WTC11 (cell line): ENCODE measurements around the gene ZC3H8.

Experiments
- CREM ChIP-seq: sonication (generic); formaldehyde crosslinking; IDR thresholded peaks from 2 replicates; pipeline ENCODE4 v1.8.1; 2022; ENCODE audit warnings: mild to moderate bottlenecking, missing genetic modification reagents, moderate library complexity
- ESRRA ChIP-seq: sonication (generic); formaldehyde crosslinking; IDR thresholded peaks from 2 replicates; pipeline ENCODE4 v1.8.1; 2022; ENCODE audit warnings: mild to moderate bottlenecking, missing genetic modification reagents, borderline replicate concordance
- FOXJ3 ChIP-seq: sonication (generic); formaldehyde crosslinking; IDR thresholded peaks from 2 replicates; pipeline ENCODE4 v1.9.0; 2021; ENCODE audit warnings: missing genetic modification reagents, mild to moderate bottlenecking, borderline replicate concordance
- JUN ChIP-seq: sonication (generic); formaldehyde crosslinking; IDR thresholded peaks from 2 replicates; pipeline ENCODE4 v1.8.0; 2023; ENCODE audit warnings: mild to moderate bottlenecking, missing genetic modification reagents
- NR3C1 ChIP-seq: sonication (generic); formaldehyde crosslinking; conservative IDR thresholded peaks from 2 replicates; pipeline ENCODE4 v1.8.1; 2023; ENCODE audit warnings: low read depth, mild to moderate bottlenecking, missing genetic modification reagents
- RORB ChIP-seq: fragments of 250-450 bp; sonication (Bioruptor Pico); IDR thresholded peaks from 2 replicates; pipeline ENCODE4 v1.9.0; 2021; ENCODE audit warnings: mild to moderate bottlenecking
- STAT6 ChIP-seq: sonication (generic); formaldehyde crosslinking; conservative IDR thresholded peaks from 2 replicates; pipeline ENCODE4 v1.8.1; 2023; ENCODE audit warnings: mild to moderate bottlenecking, low read depth, missing genetic modification reagents, moderate library complexity
- TCF7 ChIP-seq: sonication (generic); formaldehyde crosslinking; IDR thresholded peaks from 2 replicates; pipeline ENCODE4 v1.8.0; 2022; ENCODE audit warnings: mild to moderate bottlenecking, low read depth, missing genetic modification reagents, moderate library complexity
- ZBTB21 ChIP-seq: sonication (generic); formaldehyde crosslinking; IDR thresholded peaks from 2 replicates; pipeline ENCODE4 v1.8.1; 2023; ENCODE audit warnings: mild to moderate bottlenecking, missing genetic modification reagents, borderline replicate concordance
- ZNF232 ChIP-seq: sonication (generic); formaldehyde crosslinking; IDR thresholded peaks from 2 replicates; pipeline ENCODE4 v1.8.0; 2022; ENCODE audit warnings: mild to moderate bottlenecking, missing genetic modification reagents
- TF ChIP-seq, protein P1 (sequence below): fragments of 200-600 bp; IDR thresholded peaks from 2 replicates; pipeline ENCODE4 v1.8.0; 2022; ENCODE audit warnings: antibody characterized with exemption
- TF ChIP-seq, protein P2 (sequence below): sonication (generic); formaldehyde crosslinking; IDR thresholded peaks from 2 replicates; pipeline ENCODE4 v1.8.1; 2022; ENCODE audit warnings: mild to moderate bottlenecking, missing genetic modification reagents, moderate library complexity, borderline replicate concordance
- TF ChIP-seq, protein P3 (sequence below): sonication (generic); formaldehyde crosslinking; IDR thresholded peaks from 2 replicates; pipeline ENCODE4 v1.8.0; 2022; ENCODE audit warnings: mild to moderate bottlenecking, missing genetic modification reagents
- TF ChIP-seq, protein P4 (sequence below): fragments of 250-450 bp; sonication (Bioruptor Pico); IDR thresholded peaks from 2 replicates; pipeline ENCODE4 v2.1.2; 2022; ENCODE audit warnings: mild to moderate bottlenecking, moderate library complexity

DNA sequence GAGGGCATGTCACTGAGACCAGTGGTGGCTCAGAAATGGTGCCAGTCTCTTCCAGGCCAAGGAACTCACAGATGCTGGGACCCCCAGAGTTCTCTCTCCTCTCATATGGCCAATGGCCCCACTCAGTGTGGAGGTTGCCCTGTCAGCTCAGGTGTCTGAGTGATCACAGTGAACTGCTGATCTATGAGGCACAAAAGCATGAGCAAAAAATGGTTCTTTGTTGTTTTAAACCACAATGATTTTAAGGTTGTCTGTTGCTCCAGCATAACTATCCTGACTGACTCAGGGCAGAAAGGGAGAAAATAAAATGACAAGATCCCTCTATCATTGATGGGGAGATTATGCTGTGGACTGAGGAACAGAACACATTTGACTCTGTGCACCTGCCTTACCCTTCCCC is 58.9 kb downstream of the ZC3H8 start:
- TF ChIP-seq, protein P1, sequence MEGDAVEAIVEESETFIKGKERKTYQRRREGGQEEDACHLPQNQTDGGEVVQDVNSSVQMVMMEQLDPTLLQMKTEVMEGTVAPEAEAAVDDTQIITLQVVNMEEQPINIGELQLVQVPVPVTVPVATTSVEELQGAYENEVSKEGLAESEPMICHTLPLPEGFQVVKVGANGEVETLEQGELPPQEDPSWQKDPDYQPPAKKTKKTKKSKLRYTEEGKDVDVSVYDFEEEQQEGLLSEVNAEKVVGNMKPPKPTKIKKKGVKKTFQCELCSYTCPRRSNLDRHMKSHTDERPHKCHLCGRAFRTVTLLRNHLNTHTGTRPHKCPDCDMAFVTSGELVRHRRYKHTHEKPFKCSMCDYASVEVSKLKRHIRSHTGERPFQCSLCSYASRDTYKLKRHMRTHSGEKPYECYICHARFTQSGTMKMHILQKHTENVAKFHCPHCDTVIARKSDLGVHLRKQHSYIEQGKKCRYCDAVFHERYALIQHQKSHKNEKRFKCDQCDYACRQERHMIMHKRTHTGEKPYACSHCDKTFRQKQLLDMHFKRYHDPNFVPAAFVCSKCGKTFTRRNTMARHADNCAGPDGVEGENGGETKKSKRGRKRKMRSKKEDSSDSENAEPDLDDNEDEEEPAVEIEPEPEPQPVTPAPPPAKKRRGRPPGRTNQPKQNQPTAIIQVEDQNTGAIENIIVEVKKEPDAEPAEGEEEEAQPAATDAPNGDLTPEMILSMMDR, result no peak
- TF ChIP-seq ZNF232 (CRISPR knock-in tag) (no peak), ESRRA (no peak), CREM (no peak), FOXJ3 (CRISPR knock-in tag) (no peak), RORB (CRISPR knock-in tag) (no peak), STAT6 (CRISPR knock-in tag) (no peak), JUN (no peak), NR3C1 (CRISPR knock-in tag) (no peak), TCF7 (no peak), ZBTB21 (no peak)
- TF ChIP-seq, protein P2, sequence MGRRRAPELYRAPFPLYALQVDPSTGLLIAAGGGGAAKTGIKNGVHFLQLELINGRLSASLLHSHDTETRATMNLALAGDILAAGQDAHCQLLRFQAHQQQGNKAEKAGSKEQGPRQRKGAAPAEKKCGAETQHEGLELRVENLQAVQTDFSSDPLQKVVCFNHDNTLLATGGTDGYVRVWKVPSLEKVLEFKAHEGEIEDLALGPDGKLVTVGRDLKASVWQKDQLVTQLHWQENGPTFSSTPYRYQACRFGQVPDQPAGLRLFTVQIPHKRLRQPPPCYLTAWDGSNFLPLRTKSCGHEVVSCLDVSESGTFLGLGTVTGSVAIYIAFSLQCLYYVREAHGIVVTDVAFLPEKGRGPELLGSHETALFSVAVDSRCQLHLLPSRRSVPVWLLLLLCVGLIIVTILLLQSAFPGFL, result no peak
- TF ChIP-seq, protein P3, sequence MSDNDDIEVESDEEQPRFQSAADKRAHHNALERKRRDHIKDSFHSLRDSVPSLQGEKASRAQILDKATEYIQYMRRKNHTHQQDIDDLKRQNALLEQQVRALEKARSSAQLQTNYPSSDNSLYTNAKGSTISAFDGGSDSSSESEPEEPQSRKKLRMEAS (CRISPR knock-in tag), result no peak
- TF ChIP-seq, protein P4, sequence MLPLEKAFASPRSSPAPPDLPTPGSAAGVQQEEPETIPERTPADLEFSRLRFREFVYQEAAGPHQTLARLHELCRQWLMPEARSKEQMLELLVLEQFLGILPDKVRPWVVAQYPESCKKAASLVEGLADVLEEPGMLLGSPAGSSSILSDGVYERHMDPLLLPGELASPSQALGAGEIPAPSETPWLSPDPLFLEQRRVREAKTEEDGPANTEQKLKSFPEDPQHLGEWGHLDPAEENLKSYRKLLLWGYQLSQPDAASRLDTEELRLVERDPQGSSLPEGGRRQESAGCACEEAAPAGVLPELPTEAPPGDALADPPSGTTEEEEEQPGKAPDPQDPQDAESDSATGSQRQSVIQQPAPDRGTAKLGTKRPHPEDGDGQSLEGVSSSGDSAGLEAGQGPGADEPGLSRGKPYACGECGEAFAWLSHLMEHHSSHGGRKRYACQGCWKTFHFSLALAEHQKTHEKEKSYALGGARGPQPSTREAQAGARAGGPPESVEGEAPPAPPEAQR (CRISPR knock-in tag), result no peak
